Measurements from ENCODE around the gene ATP8B3. TPM values are rescaled to one million over a fixed set of nuclear protein-coding genes. Genes with fewer than 3 reads are reported as not detected.

The ATP8B3 gene
- total and polyA plus RNA-seq, 2 donors from 2014 or later = 0.24 to 3.6 TPM

DNA sequence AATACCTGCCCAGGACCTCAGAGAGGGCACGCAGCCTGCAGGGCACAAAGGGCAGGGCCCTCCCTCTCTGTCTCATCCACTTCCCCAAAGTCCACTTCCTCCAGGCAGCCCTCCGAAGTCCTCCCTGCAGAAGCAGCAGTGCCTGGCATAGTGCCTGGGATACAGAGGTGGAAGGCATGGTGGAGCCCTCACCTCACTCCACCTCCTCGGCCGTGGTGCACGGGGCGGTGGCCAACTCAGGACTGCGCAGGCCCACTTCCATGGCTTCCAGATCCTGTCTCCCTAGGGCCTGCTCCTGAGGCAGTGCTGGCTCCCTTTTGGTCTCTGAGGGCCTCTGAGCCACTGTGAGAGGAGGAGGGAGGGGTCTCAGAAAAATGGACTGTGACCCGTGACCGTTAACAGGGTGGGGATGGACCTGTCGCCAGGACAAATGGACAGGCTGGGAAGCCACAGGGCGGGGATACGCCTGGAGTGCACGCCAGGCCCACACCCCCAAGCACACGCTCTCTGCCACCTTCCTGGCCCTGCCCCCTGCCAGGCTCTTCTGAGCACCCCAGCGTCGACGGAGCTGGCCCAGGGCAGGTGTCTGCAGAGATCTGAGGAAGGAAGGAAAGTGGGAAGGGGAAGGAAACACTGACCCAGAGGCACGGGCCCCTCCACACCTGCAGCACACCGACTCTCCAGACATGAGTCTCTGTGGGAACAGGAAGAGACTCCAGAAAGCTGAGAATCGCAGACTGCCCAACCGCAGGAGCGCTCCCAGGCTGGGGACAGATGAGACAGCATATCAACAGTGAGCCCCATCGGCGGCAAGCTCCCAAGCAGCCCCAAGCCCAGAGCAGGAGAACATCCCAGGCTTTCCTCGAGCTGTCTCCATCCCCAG is 27.8 kb upstream of the ATP8B3 start:
- FAIRE-seq (no peak), DNase-seq (no peak)
- Histone ChIP-seq H3K4me3 (ENCODE audit: low read length in 3 of 3) (no peak overlapping the region), H3K9me3 (ENCODE audit: control insufficient read depth in 2 of 3, insufficient read depth in 1 of 3, low read length in 3 of 3) (no peaks in the 10 kb centered on the region), H3K9ac (ENCODE audit: low read length in 3 of 3) (no peak overlapping the region), H3K27me3 (ENCODE audit: control insufficient read depth, insufficient read depth, low read length) (no peaks in the 10 kb centered on the region), H3K4me1 (ENCODE audit: control insufficient read depth in 2 of 3, insufficient read depth in 2 of 3, low read depth in 1 of 3, low read length in 3 of 3) (peaks cover 0 to 38% (median 0%) of the 10 kb centered on the region in 3 donors), H3K36me3 (ENCODE audit: control insufficient read depth in 2 of 3, insufficient read depth in 3 of 3, low read length in 3 of 3) (no peaks in the 10 kb centered on the region), H3K27ac (ENCODE audit: low read depth in 2 of 2, low read length in 2 of 2) (no peak overlapping the region)
- intact Hi-C loops (cut with DNase I) = no loop called here
- TF ChIP-seq, protein P1, sequence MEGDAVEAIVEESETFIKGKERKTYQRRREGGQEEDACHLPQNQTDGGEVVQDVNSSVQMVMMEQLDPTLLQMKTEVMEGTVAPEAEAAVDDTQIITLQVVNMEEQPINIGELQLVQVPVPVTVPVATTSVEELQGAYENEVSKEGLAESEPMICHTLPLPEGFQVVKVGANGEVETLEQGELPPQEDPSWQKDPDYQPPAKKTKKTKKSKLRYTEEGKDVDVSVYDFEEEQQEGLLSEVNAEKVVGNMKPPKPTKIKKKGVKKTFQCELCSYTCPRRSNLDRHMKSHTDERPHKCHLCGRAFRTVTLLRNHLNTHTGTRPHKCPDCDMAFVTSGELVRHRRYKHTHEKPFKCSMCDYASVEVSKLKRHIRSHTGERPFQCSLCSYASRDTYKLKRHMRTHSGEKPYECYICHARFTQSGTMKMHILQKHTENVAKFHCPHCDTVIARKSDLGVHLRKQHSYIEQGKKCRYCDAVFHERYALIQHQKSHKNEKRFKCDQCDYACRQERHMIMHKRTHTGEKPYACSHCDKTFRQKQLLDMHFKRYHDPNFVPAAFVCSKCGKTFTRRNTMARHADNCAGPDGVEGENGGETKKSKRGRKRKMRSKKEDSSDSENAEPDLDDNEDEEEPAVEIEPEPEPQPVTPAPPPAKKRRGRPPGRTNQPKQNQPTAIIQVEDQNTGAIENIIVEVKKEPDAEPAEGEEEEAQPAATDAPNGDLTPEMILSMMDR (IDR thresholded peaks at IDR 0.05; ENCODE audit: borderline replicate concordance, extremely low read depth, insufficient read depth) = no peak

DNA sequence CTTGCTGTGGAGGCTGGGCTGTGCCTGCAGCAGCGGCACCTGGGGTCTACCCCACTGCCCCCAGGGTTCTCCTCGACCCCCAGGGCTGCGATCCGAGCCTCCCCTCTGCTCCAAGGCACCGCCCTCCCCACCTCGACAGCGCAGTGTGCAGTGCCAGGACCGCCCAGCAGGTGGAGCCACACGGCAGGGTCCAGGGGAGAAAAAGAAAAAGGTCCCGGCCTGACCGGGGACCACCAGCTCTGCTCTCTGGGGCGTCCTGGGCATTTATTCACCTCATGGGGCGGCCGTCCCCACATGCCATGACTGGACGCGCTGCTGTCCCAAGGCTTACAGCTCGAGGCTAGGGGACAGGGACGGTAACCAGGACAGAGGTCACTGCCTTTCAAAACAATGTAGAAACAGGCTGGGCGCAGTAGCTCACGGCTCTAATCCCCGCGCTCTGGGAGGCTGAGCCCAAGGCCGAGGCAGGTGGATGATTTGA is 25.6 kb upstream of the ATP8B3 start:
- Histone ChIP-seq H3K27ac (ENCODE audit: low read depth in 2 of 2, low read length in 2 of 2) (peak overlapping the region in 1 of 2 donors; percentile 32), H3K9ac (ENCODE audit: low read length in 3 of 3) (no peak overlapping the region), H3K4me3 (ENCODE audit: low read length in 3 of 3) (no peak overlapping the region), H3K4me1 (ENCODE audit: control insufficient read depth in 2 of 3, insufficient read depth in 2 of 3, low read depth in 1 of 3, low read length in 3 of 3) (peaks cover 0 to 30% (median 0%) of the 10 kb centered on the region in 3 donors), H3K27me3 (ENCODE audit: control insufficient read depth, insufficient read depth, low read length) (no peaks in the 10 kb centered on the region), H3K36me3 (ENCODE audit: control insufficient read depth in 2 of 3, insufficient read depth in 3 of 3, low read length in 3 of 3) (no peaks in the 10 kb centered on the region), H3K9me3 (ENCODE audit: control insufficient read depth in 2 of 3, insufficient read depth in 1 of 3, low read length in 3 of 3) (no peaks in the 10 kb centered on the region)
- intact Hi-C loops (cut with DNase I) = no loop called here
- TF ChIP-seq, protein P1 (IDR thresholded peaks at IDR 0.05; ENCODE audit: borderline replicate concordance, extremely low read depth, insufficient read depth) = peak; percentile 87
- DNase-seq (peak in 2 of 5 donors; percentile 59 to 78), FAIRE-seq (no peak)

DNA sequence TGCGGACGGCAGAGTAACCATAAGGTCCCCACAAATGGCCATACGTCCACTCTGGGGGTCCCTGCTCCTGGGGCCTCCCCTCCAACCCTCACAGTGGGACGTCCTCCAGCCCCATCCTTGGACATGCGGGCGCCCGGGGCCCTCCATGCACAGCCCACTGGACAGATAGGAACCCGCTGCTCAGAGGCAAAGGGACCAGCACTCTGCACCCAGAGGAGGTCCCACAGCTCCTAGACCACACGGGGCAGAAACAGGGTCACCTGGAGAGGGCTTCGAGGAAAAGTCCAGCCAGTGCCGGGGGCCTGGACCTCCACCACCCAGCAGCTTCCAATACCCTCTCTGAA is 25.1 kb upstream of the ATP8B3 start:
- Histone ChIP-seq H3K9ac (ENCODE audit: low read length in 3 of 3) (no peak overlapping the region), H3K27me3 (ENCODE audit: control insufficient read depth, insufficient read depth, low read length) (no peaks in the 10 kb centered on the region), H3K9me3 (ENCODE audit: control insufficient read depth in 2 of 3, insufficient read depth in 1 of 3, low read length in 3 of 3) (no peaks in the 10 kb centered on the region), H3K4me1 (ENCODE audit: control insufficient read depth in 2 of 3, insufficient read depth in 2 of 3, low read depth in 1 of 3, low read length in 3 of 3) (peaks cover 0 to 28% (median 0%) of the 10 kb centered on the region in 3 donors), H3K4me3 (ENCODE audit: low read length in 3 of 3) (no peak overlapping the region), H3K36me3 (ENCODE audit: control insufficient read depth in 2 of 3, insufficient read depth in 3 of 3, low read length in 3 of 3) (no peaks in the 10 kb centered on the region), H3K27ac (ENCODE audit: low read depth in 2 of 2, low read length in 2 of 2) (no peak overlapping the region)
- FAIRE-seq (no peak), DNase-seq (no peak)
- intact Hi-C loops (cut with DNase I) = no loop called here
- TF ChIP-seq, protein P1 (IDR thresholded peaks at IDR 0.05; ENCODE audit: borderline replicate concordance, extremely low read depth, insufficient read depth) = no peak
